Measurements from ENCODE around the gene FAM81B. TPM values are rescaled to one million over a fixed set of nuclear protein-coding genes. Genes with fewer than 3 reads are reported as not detected.

The FAM81B gene
- total and polyA plus RNA-seq, 2 donors (not counting 3 experiments of a cell fraction or from before 2014, with no cell fraction given), result not detected

DNA sequence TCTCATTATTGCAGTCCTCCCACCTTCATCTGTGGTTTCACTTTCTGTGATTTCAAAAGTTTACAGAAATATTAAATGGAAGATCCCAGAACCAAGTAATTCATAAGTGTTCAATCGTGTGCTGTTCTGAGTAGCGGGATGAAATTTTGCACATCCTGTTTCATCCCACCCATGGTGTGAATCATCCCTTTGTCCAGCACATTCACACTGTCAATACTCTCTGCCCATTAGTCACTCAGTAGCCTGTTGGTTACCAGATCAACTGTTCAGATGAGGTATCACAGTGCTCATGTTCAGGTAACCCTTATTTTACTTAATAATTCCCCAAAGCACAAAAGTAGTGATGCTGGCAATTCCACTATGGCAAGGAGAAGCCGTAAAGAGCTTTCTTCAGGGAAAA is 26.8 kb downstream of the FAM81B start:
- no peak for FAIRE-seq
- intact Hi-C loops (cut with micrococcal nuclease) (no loop called here), dilution Hi-C loops (cut with MboI; ENCODE audit: extremely low pct_ligation_motif_present, low sequenced_read_pairs) (no loop called here)
- Histone ChIP-seq H2AFZ (ENCODE audit: low read depth, low read length) (no peak overlapping the region), H3K27me3 (ENCODE audit: control insufficient read depth in 2 of 2, insufficient read depth in 2 of 2, low read length in 2 of 2) (peaks cover 0 to 3% of the 10 kb centered on the region in 2 experiments), H3K9ac (replicated peaks; ENCODE audit: extremely low read depth, insufficient read depth, low read length) (no peak overlapping the region), H3K79me2 (ENCODE audit: control insufficient read depth, insufficient read depth, low read length) (no peaks in the 10 kb centered on the region), H3K27ac (ENCODE audit: insufficient read depth, low read depth, low read length) (no peak overlapping the region), H3K36me3 (ENCODE audit: control insufficient read depth in 2 of 2, extremely low read depth in 1 of 2, insufficient read depth in 2 of 2, low read length in 2 of 2) (no peaks in the 10 kb centered on the region), H3K4me3 (replicated peaks in 1 of 3; ENCODE audit: insufficient read depth in 1 of 3, low read depth in 1 of 3, low read length in 3 of 3) (no peak overlapping the region), H4K20me1 (replicated peaks; ENCODE audit: control insufficient read depth, extremely low read depth, insufficient read depth, low read length) (no peaks in the 10 kb centered on the region), H3K4me1 (ENCODE audit: control insufficient read depth, extremely low read depth, insufficient read depth, low read length) (no peaks in the 10 kb centered on the region), H3K4me2 (ENCODE audit: insufficient read depth, low read length) (no peak overlapping the region), H3K9me3 (replicated peaks; ENCODE audit: control insufficient read depth, insufficient read depth, low read length) (no peaks in the 10 kb centered on the region), H3K9me1 (replicated peaks; ENCODE audit: control insufficient read depth, extremely low read depth, insufficient read depth, low read length) (no peaks in the 10 kb centered on the region)
- TF ChIP-seq FOS (IDR thresholded peaks at IDR 0.05; ENCODE audit: borderline replicate concordance, insufficient read depth, low read length) (peak; percentile 26), MYC (IDR thresholded peaks at IDR 0.05; ENCODE audit: low read depth, low read length) (no peak)
- no TSS peak for BruUV-seq (replicated peaks)
- ChIA-PET CTCF (no interaction called here), POLR2A (no interaction called here)
- no peak for DNase-seq (ENCODE audit: low read depth, low spot score)

DNA sequence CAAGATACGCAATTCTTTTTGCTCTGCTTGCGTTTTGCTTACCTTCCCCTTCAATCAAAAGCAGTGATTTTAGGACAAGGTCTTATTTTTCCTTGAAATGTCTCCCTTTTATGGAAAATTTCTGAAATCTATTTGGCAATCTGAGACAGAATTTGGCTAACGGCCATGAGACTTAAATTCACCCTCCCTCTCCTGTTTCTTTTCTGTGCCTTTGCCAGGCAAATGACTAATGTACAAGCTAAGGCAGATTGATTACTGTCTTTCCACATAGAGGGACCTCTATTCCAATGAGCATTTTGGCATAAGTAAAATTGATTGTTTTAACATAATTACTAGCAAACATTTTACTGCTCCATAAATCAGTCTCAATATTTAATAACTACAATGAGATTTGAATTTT is 31.7 kb downstream of the FAM81B start:
- Histone ChIP-seq H3K27ac (ENCODE audit: insufficient read depth, low read depth, low read length) (no peak overlapping the region), H3K36me3 (ENCODE audit: control insufficient read depth in 2 of 2, extremely low read depth in 1 of 2, insufficient read depth in 2 of 2, low read length in 2 of 2) (no peaks in the 10 kb centered on the region), H3K4me3 (replicated peaks in 1 of 3; ENCODE audit: insufficient read depth in 1 of 3, low read depth in 1 of 3, low read length in 3 of 3) (no peak overlapping the region), H3K27me3 (ENCODE audit: control insufficient read depth in 2 of 2, insufficient read depth in 2 of 2, low read length in 2 of 2) (peaks cover 0 to 3% of the 10 kb centered on the region in 2 experiments), H3K9me1 (replicated peaks; ENCODE audit: control insufficient read depth, extremely low read depth, insufficient read depth, low read length) (no peaks in the 10 kb centered on the region), H3K4me2 (ENCODE audit: insufficient read depth, low read length) (no peak overlapping the region), H3K4me1 (ENCODE audit: control insufficient read depth, extremely low read depth, insufficient read depth, low read length) (no peaks in the 10 kb centered on the region), H2AFZ (ENCODE audit: low read depth, low read length) (no peak overlapping the region), H3K9me3 (replicated peaks; ENCODE audit: control insufficient read depth, insufficient read depth, low read length) (no peaks in the 10 kb centered on the region), H3K79me2 (ENCODE audit: control insufficient read depth, insufficient read depth, low read length) (no peaks in the 10 kb centered on the region), H3K9ac (replicated peaks; ENCODE audit: extremely low read depth, insufficient read depth, low read length) (no peak overlapping the region), H4K20me1 (replicated peaks; ENCODE audit: control insufficient read depth, extremely low read depth, insufficient read depth, low read length) (no peaks in the 10 kb centered on the region)
- intact Hi-C loops (cut with micrococcal nuclease), result no loop called here
- DNase-seq (ENCODE audit: low read depth, low spot score) (no peak), FAIRE-seq (no peak)
- dilution Hi-C loops (cut with MboI; ENCODE audit: extremely low pct_ligation_motif_present, low sequenced_read_pairs), result no loop called here
- CTCF ChIA-PET, result no interaction called here
- TF ChIP-seq FOS (IDR thresholded peaks at IDR 0.05; ENCODE audit: borderline replicate concordance, insufficient read depth, low read length), result no peak
- TF ChIP-seq GATA2 (IDR thresholded peaks at IDR 0.05; ENCODE audit: insufficient read depth, insufficient read length, low read depth, low read length), result no peak
- no peak for TF ChIP-seq MYC (IDR thresholded peaks at IDR 0.05; ENCODE audit: low read depth, low read length)
- TF ChIP-seq, protein P1, sequence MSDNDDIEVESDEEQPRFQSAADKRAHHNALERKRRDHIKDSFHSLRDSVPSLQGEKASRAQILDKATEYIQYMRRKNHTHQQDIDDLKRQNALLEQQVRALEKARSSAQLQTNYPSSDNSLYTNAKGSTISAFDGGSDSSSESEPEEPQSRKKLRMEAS (IDR thresholded peaks at IDR 0.05; ENCODE audit: insufficient read depth, insufficient read length), result no peak
- no peak for TF ChIP-seq JUN (IDR thresholded peaks at IDR 0.05; ENCODE audit: borderline replicate concordance, insufficient read depth, insufficient read length, low read depth)
- TF ChIP-seq, protein P2, sequence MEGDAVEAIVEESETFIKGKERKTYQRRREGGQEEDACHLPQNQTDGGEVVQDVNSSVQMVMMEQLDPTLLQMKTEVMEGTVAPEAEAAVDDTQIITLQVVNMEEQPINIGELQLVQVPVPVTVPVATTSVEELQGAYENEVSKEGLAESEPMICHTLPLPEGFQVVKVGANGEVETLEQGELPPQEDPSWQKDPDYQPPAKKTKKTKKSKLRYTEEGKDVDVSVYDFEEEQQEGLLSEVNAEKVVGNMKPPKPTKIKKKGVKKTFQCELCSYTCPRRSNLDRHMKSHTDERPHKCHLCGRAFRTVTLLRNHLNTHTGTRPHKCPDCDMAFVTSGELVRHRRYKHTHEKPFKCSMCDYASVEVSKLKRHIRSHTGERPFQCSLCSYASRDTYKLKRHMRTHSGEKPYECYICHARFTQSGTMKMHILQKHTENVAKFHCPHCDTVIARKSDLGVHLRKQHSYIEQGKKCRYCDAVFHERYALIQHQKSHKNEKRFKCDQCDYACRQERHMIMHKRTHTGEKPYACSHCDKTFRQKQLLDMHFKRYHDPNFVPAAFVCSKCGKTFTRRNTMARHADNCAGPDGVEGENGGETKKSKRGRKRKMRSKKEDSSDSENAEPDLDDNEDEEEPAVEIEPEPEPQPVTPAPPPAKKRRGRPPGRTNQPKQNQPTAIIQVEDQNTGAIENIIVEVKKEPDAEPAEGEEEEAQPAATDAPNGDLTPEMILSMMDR (IDR thresholded peaks at IDR 0.05; ENCODE audit: extremely low read depth in 1 of 2, insufficient read depth in 1 of 2, low read depth in 1 of 2, low read length in 2 of 2), result no peak
- TF ChIP-seq POLR2A (IDR thresholded peaks at IDR 0.05; ENCODE audit: low read depth, low read length), result no peak
- no peak for TF ChIP-seq POLR2AphosphoS5 (IDR thresholded peaks at IDR 0.05; ENCODE audit: insufficient read depth, low read depth, low read length)
- TF ChIP-seq EZH2 (IDR thresholded peaks at IDR 0.05; ENCODE audit: borderline replicate concordance, low read depth, low read length, severe bottlenecking), result no peak
- POLR2A ChIA-PET, result no interaction called here
- no TSS peak for BruUV-seq (replicated peaks)

All from endothelial cell of umbilical vein (primary cell).